Motor neuron (in vitro differentiated cells): ENCODE data around the gene MYEOV. TPM values are rescaled to one million over a fixed set of nuclear protein-coding genes. Genes with fewer than 3 reads are reported as not detected.
A peak's percentile ranks its signal among the peaks of the same experiment; 100 is the strongest.

Experiments used
- ATAC-seq, 8 experiments: fragments of 200-7000 bp; cut with Tn5 transposase; replicated peaks in 6 of 8; 2 replicates each; pipeline ENCODE4 v1.8.0; 2021; ENCODE audit warnings: mild to moderate bottlenecking in 8 of 8, moderate library complexity in 8 of 8
- H3K27ac ChIP-seq, 2 donors: fragments of 250-450 bp; sonication (Bioruptor Pico); 2 replicates each; pipeline ENCODE4 v1.9.0; 2021; ENCODE audit warnings: antibody characterized with exemption in 2 of 2, mild to moderate bottlenecking in 2 of 2, moderate library complexity in 1 of 2
- H3K4me1 ChIP-seq, 2 donors: fragments of 250-450 bp; sonication (Bioruptor Pico); replicated peaks in 1 of 2; 2 replicates each; pipeline ENCODE4 v1.6.1; 2021; ENCODE audit warnings: antibody characterized with exemption in 2 of 2, mild to moderate bottlenecking in 2 of 2, moderate library complexity in 1 of 2
- H3K4me3 ChIP-seq, 5 donors: fragments of 250-450 bp; sonication (Bioruptor Pico); 2 replicates each; pipeline ENCODE4 v1.9.0; 2021; ENCODE audit warnings: antibody characterized with exemption in 5 of 5, mild to moderate bottlenecking in 5 of 5, moderate library complexity in 4 of 5
- WGBS, 10 experiments: fragments of 450-650 bp; shearing (Covaris generic); methylation state at CpG; one replicate each; pipeline ENCODE4 v1.0.0; 2022; 5-methylcytosine and 5-hydroxymethylcytosine counted together
- in situ Hi-C, 9 experiments: fragments of 400-800 bp; cut with MboI; loops; one replicate each; pipeline ENCODE4 v1.15.0; 2021; ENCODE audit warnings: low sequenced_read_pairs in 9 of 9, low pct_unique_long_range_greater_than_20kb in 2 of 9; ENCODE audit not compliant: unreplicated experiment in 9 of 9
- total RNA-seq, 8 experiments: library from RNA; unstranded; fragments of 300-600 nt; gene quantifications; 2 replicates each; pipeline versions ENCODE4 v1.2.3 to v1.2.4, GENCODE V29; 2022

Gene MYEOV
- total RNA-seq, 8 experiments from 2014 or later: 0.05 to 59.6 (median 1.3) TPM; not detected in 1

DNA sequence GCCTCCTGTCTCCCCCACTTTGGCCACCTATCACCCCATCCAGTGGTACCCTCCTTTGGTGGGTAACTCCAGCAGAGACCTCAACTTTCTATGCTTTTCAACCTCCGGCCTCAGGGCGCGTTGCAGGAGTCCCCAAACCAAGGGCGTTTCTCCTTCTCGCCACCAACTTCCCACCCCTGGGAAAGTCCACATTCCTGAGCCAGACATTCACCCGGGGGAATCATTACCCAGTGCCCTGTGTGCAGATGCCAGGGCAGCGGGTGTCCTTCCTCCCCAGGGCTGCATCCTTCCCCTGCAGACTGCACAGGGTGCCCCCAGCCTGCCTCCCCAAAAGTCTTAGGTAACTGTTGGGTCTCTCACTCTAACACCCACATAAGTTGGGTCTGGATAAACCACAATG is 26.4 kb downstream of the MYEOV start:
- in situ Hi-C loops: no loop called here
- Histone ChIP-seq H3K4me1 (peaks cover 0 to 8% of the 10 kb centered on the region in 2 donors), H3K4me3 (no peak overlapping the region), H3K27ac (no peak overlapping the region)
- WGBS, 10 experiments: 92 to 100% (median 100%) methylated on average over 1 to 2 of the region's 7 CpGs; no CpG with 5 or more reads in 7 of the 10 experiments
- no peak for ATAC-seq

DNA sequence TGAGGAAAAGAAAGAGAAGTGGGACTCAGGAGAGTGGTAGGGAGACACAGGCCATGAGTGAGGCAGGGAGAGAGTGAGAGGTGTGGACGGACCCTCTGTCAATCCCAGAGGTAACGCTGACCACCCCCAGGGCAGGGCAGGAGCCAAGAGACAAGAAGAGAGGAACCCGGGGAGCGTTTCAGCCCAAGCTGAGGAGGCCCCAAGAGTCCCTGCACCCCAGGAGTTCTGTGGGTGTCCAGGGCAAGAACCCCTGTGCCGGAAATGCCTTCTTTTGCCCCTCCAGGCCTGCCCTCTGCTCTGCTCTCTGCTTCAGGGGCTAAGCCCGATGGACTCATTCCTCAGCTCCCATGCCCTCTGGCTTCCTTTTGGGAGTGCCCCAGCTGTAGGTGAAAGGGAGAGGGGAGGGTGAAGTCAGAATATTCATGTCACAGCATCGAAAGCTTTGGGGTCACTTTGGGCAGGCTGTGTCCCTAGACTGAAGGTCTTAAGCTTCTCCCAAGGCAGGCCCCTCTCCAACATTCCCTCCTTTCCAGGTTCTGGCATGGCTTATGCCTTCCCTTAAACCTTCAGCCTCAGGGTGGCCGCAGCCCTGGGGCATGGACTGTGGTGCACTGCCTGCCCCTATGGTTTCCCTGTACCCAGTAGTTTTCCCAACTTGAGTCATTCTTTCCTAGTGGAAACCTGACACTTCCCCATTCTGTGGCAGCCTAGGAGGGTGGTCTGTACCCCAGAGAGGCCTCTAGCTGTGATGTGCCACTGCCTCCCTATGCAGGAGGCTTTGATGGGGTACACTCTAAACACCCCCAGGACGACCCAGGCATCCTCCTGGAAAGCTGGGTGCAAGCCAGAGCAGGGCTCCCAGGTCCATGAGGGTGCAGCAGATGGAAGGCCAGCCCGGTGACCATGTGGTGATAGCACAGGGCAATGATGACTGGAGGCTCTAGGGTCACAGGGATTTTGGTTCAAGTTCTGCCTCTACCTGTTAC is 27.1 kb downstream of the MYEOV start:
- in situ Hi-C loops: no loop called here
- Histone ChIP-seq H3K27ac (no peak overlapping the region), H3K4me1 (peaks cover 0 to 8% of the 10 kb centered on the region in 2 donors), H3K4me3 (no peak overlapping the region)
- peak in 2 of 8 experiments; percentile 34 to 60 for ATAC-seq
- WGBS, 10 experiments: 77 to 81% (median 80%) methylated on average over 5 to 7 of the region's 10 CpGs; no CpG with 5 or more reads in 7 of the 10 experiments

DNA sequence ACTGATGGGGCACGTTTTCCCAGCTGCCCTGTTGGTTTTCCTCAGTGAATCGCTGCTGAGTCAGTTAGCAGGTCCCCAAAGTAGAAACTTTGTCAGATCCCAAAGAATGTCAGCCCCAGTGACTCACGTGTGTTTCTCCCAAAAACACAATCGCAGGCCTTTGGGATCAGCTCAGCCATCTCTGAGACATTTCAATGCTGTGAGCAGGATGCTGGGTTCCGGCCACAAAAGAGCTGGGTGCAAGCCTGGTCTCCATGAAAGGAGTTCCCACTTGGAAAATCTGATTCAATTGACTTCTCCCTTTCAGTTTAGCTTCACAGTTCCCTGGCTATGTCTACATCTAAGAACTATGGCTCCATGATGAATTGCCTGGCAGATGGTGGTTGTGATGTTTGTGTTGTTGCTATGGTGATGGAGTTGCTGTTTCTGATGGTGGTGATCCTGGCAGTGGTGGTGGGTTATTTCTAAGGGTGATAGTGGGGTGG is 28.0 kb downstream of the MYEOV start:
- ATAC-seq: peak in 2 of 8 experiments; percentile 16 to 48
- Histone ChIP-seq H3K27ac (no peak overlapping the region), H3K4me1 (peaks cover 0 to 8% of the 10 kb centered on the region in 2 donors), H3K4me3 (no peak overlapping the region)
- WGBS, 10 experiments: 12 to 71% (median 42%) methylated on average over 1 to 5 of the region's 5 CpGs; no CpG with 5 or more reads in 3 of the 10 experiments
- in situ Hi-C loops: no loop called here

DNA sequence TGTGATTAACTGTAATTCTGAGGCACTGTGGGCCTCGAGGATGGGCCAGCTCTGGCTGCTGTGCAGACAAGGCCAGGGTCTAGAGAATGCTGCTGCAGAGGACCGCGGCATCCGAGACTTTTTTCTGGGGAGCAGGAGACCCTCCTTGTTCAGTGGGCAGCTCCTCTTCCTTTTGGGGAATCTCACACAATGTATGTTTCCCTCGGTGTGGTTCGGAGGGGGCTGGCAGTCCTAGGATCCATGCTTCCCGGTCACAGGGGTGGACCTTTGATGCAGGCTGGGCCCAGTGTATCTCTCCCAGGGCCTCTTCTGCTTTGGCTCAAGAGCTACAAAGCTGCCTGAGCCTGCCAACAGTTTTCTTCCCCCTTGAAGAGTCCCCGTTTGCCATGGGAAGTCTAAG is 31.5 kb downstream of the MYEOV start:
- 45 to 86% (median 83%) methylated on average over 1 to 8 of the region's 8 CpGs; no CpG with 5 or more reads in 2 of the 10 experiments for WGBS, 10 experiments
- H3K4me3 ChIP-seq: no peak overlapping the region
- no peak overlapping the region for H3K27ac ChIP-seq
- in situ Hi-C loops: no loop called here
- H3K4me1 ChIP-seq: peaks cover 0 to 8% of the 10 kb centered on the region in 2 donors
- no peak for ATAC-seq

DNA sequence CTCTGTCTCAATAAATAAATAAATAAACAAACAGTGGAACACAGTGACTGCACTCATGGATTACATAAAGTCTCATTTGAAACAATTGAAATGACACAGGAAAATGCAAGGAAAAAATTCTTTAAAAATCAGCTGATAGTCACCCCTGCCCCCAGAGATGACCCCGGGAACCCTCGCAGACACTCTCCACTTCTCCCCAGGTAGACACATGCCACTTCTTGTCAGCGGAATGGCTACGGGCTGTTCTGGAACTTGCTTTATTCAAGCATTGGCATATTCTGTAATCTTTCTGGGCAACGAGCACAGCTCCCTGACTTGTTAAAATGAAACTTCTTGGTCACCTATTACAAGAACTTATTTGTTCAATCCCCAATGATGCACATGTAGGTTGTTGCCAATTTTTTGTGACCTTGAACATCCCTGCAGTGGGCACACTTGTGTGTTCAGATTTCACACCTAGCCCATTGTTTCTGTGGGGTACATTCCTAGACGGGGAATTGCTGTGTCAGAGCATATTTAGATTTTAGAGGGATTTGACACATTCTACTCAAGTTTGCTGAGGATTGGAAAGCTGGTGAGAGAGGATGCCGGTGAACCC is 32.8 kb downstream of the MYEOV start:
- H3K27ac ChIP-seq: no peak overlapping the region
- no peak for ATAC-seq
- peaks cover 0 to 4% of the 10 kb centered on the region in 2 donors for H3K4me1 ChIP-seq
- no peak overlapping the region for H3K4me3 ChIP-seq
- WGBS, 10 experiments: 80 to 100% (median 95%) methylated on average over 1 to 5 of the region's 7 CpGs; no CpG with 5 or more reads in 2 of the 10 experiments
- in situ Hi-C loops: no loop called here

DNA sequence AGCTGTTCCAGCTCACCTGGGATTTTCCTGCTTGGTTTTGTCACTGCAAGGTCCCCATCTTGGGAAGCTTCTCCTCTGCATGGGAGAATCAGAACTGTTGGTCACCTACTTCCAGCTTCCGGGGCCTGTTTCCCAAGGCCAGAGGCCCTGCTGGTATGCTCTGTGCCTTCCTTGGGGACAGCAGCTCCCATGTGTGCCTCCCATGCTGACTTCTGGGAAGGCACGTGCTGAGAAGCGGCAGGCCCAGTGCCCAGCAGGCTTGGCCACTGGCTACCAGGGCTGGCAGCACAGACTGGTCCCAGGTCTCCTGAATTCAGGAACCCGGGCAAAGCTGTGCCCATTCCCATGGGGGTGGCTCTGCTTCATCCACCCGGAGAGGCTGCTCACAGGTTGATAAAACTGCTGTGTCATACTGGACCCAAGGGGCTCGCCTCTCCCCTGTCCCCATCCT is 33.8 kb downstream of the MYEOV start:
- H3K4me1 ChIP-seq: no peaks in the 10 kb centered on the region
- WGBS, 10 experiments: 87 to 94% (median 92%) methylated on average over 2 to 3 of the region's 6 CpGs; no CpG with 5 or more reads in 7 of the 10 experiments
- ATAC-seq: no peak
- no peak overlapping the region for H3K27ac ChIP-seq
- no peak overlapping the region for H3K4me3 ChIP-seq
- in situ Hi-C loops: no loop called here

DNA sequence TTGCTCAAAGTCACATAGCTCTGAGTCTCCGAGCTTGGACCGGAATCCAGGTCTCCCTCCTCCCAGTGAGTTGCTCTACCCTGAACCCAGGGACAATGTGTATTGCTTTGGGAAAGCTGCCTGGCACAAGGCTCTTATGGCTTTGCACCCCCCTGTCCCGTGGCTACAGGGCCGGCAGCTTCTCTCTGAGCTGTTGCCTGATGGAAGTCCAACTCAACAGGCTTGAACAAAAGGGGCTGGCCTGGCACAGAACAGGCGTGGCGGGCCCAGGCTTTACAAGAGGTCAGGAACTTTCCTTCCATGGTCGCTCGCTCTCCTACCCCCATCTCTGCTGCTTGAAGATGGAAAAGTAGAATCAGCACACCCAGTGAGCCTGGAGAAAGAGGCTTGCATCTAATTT is 34.3 kb downstream of the MYEOV start:
- Histone ChIP-seq H3K4me1 (no peaks in the 10 kb centered on the region), H3K4me3 (no peak overlapping the region), H3K27ac (no peak overlapping the region)
- ATAC-seq: no peak
- 92 to 100% (median 100%) methylated on average over 1 to 5 of the region's 8 CpGs; no CpG with 5 or more reads in 7 of the 10 experiments for WGBS, 10 experiments
- in situ Hi-C loops: no loop called here

DNA sequence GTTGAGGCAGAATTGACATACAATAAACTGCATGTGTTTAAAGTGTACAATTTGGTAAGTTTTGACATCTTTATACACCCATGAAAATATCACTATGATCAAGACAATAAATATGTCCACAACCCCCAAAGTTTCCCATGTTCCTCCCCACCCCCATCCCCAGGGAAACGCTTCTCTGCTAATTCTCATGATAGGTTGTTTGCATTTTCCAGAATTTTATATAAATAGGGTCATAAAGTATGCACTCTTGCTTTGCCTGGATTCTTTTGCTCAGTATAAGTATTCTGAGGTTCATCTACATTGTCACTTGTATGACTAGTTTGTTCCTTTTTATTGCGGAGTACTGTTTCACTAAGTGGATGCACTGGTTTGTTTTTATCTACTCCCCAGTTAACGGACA is 35.6 kb downstream of the MYEOV start:
- Histone ChIP-seq H3K4me3 (no peak overlapping the region), H3K4me1 (no peaks in the 10 kb centered on the region), H3K27ac (no peak overlapping the region)
- in situ Hi-C loops: no loop called here
- WGBS, 10 experiments: 77 to 100% (median 90%) methylated on average over 1 to 3 of the region's 3 CpGs; no CpG with 5 or more reads in 3 of the 10 experiments
- no peak for ATAC-seq

DNA sequence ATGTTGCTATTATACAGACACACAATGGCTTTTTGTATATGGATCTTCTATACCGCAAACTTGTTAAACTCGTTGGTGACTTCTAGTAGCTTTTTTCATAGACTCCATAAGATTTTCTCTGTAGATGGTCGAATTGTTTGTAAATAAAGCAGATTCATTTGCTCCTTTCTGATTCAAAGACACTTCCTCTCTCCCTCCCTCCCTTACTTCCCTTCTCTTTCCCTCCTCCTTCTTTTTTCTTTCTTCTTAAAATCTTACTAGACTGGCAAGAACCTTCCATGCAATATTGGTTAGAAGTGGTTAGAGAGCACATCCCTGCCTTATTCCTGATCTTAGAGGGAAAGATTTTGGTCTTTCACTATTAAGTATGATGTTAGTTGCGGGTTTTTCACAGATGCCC is 36.4 kb downstream of the MYEOV start:
- ATAC-seq: no peak
- in situ Hi-C loops: no loop called here
- Histone ChIP-seq H3K4me3 (no peak overlapping the region), H3K4me1 (no peaks in the 10 kb centered on the region), H3K27ac (no peak overlapping the region)
- 42 to 100% (median 61%) methylated on average over 2 to 4 of the region's 4 CpGs for WGBS, 10 experiments

DNA sequence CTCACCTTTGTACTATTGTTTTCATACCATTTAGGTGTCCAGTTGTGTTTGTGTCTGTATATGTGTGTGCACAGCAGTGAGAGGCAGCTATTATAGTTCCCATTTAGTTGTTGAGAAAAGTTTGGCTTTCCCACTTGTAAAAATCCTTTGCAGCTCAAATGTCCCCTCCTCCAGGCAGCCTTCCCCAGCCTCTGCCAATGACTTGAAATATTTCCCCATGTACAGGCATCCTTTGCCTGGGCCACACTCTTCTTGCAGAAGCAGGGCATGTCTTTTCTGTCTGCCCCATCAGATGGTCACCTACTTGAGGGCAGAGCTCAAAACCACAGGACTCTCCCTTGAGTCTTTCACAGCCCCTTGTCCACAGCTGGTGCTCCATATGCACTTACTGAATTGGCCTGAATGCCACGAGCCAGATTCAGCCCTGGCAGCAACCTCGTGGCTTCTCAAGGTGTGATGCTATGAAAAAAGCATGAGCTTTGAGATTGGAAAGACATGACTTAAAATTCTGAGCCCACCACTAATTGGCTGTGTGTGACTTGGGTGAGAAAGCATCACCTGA is 39.3 kb downstream of the MYEOV start:
- H3K4me1 ChIP-seq: no peaks in the 10 kb centered on the region
- WGBS, 10 experiments: 60 to 88% (median 70%) methylated on average over 1 to 2 of the region's 2 CpGs; no CpG with 5 or more reads in 5 of the 10 experiments
- ATAC-seq: no peak
- no peak overlapping the region for H3K4me3 ChIP-seq
- no peak overlapping the region for H3K27ac ChIP-seq
- in situ Hi-C loops: no loop called here

DNA sequence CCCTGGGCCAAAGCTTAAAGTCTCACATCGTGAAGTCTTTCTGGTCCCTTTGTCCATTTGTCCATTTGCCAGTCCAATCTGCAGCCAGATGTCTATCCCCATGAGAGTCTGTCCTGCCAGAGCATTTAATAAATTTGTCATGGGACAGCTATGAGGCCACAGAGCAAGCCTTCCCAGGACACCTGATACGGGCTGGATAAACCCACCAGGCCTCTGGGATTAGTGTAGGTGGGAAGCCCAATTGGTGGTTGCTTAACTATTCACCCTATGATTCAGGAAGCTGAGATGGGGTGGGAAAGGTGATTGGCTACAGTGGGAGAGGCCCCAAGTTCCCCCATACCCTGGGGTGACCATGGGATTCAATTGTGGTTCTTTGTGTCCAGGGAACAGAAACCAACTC is 39.9 kb downstream of the MYEOV start:
- ATAC-seq: no peak
- Histone ChIP-seq H3K4me1 (no peaks in the 10 kb centered on the region), H3K27ac (no peak overlapping the region), H3K4me3 (no peak overlapping the region)
- in situ Hi-C loops: no loop called here
- 83 to 100% (median 96%) methylated on average over 1 to 2 of the region's 2 CpGs; no CpG with 5 or more reads in 6 of the 10 experiments for WGBS, 10 experiments

DNA sequence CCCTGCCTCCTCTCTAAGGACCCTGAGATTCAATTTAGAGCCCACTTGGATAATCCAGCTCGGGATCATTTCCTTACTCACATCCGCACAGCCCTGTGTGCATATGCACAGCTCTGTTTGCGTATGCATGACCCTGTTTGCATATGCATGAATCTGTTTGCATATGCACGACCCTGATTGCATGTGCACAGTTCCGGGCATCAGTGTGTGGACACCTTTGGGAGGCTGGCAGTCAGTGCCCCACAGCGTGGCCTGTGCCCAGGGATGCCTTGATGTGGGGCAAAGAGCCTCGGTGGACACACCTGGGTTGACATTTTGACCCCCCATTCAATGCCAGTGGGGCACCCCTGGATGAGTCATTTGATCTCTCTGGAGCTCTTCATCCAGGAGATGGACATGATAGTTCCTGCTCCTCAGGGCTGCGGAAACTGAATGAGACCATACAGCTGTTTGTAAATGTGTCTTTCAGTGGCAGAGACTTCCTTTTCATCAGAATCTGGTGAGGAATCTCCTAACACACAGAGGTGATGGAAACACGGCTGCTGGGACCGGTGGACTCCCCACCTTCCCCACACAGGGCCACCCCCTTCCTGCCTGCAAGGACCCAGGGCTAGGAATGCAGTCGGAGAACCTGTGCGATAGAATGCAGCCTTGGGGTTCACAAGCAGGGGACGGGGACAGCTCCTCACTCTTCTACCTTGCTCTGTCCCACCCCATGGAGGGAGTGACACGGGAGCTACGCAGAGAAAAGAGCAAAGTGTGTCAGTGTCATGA is 41.2 kb downstream of the MYEOV start:
- peak in 4 of 8 experiments; percentile 71 to 100 (median 99) for ATAC-seq
- H3K4me1 ChIP-seq: no peaks in the 10 kb centered on the region
- in situ Hi-C loops: no loop called here
- no peak overlapping the region for H3K4me3 ChIP-seq
- WGBS, 10 experiments: 0 to 100% (median 70%) methylated on average over 1 to 9 of the region's 15 CpGs; no CpG with 5 or more reads in 1 of the 10 experiments
- H3K27ac ChIP-seq: no peak overlapping the region
